GDM1 (cell line): ENCODE data around the gene NPHP3.

Experiments
- DNase-seq: peaks from one replicate; lab custom pipeline; 2025; lab: John Stamatoyannopoulos, UW

NPHP3 gene

GRCh38 chr3:132682201-132682600 is 40.0 kb downstream of the NPHP3 start:
- no peak for DNase-seq

- DNase-seq: no peak
These were observed 40.8 kb downstream of the NPHP3 start for GRCh38 chr3:132681421-132681820.

- no peak for DNase-seq
These were observed 42.3 kb downstream of the NPHP3 start for GRCh38 chr3:132679911-132680310.

- DNase-seq: no peak
These were observed 46.8 kb downstream of the NPHP3 start for GRCh38 chr3:132675408-132675807.

GRCh38 chr3:132669256-132669777 is 52.9 kb downstream of the NPHP3 start:
- no peak for DNase-seq

GRCh38 chr3:132665230-132665745 is 56.9 kb downstream of the NPHP3 start:
- DNase-seq: no peak

GRCh38 chr3:132662212-132662611 is 60.0 kb downstream of the NPHP3 start:
- no peak for DNase-seq

- DNase-seq: no peak
These were observed 61.1 kb downstream of the NPHP3 start for GRCh38 chr3:132661101-132661500.

GRCh38 chr3:132660811-132661070 is 61.5 kb downstream of the NPHP3 start:
- DNase-seq: no peak

- DNase-seq: peak; percentile 59
These were observed 62.0 kb downstream of the NPHP3 start, which contains the start of gene UBA5 for GRCh38 chr3:132660052-132660810. UBA5 (plus strand) TSS chr3:132660329; CDS start chr3:132660538, 209 bp downstream.

- DNase-seq: peak; percentile 32
These were observed 62.7 kb downstream of the NPHP3 start, which contains the start of gene ACAD11 for GRCh38 chr3:132659365-132660051. ACAD11 (minus strand) TSS chr3:132659809; CDS start chr3:132659751, 58 bp downstream.

- DNase-seq: no peak
These were observed 63.2 kb downstream of the NPHP3 start for GRCh38 chr3:132659000-132659364.

GRCh38 chr3:132657869-132658747 is 64.1 kb downstream of the NPHP3 start:
- DNase-seq: no peak

- no peak for DNase-seq
These were observed 66.7 kb downstream of the NPHP3 start for GRCh38 chr3:132655471-132655870.

- no peak for DNase-seq
These were observed 67.5 kb downstream of the NPHP3 start for GRCh38 chr3:132654721-132655120.

- DNase-seq: no peak
These were observed 68.0 kb downstream of the NPHP3 start for GRCh38 chr3:132654190-132654589.

- no peak for DNase-seq
These were observed 69.5 kb downstream of the NPHP3 start for GRCh38 chr3:132652640-132653270.

GRCh38 chr3:132650153-132650552 is 72.1 kb downstream of the NPHP3 start:
- DNase-seq: no peak

- no peak for DNase-seq
These were observed 77.2 kb downstream of the NPHP3 start for GRCh38 chr3:132645058-132645457.

GRCh38 chr3:132643366-132643765 is 78.8 kb downstream of the NPHP3 start:
- no peak for DNase-seq

GRCh38 chr3:132642539-132642847 is 79.7 kb downstream of the NPHP3 start:
- DNase-seq: no peak
